HepG2 (cell line): ENCODE data around the gene GNA12.

Source experiments
- FLYWCH1 ChIP-seq: sonication (generic); formaldehyde crosslinking; IDR thresholded peaks from 2 replicates; pipeline ENCODE4 v1.8.1; 2023; ENCODE audit warnings: mild to moderate bottlenecking, missing genetic modification reagents
- GPBP1L1 ChIP-seq: sonication (generic); formaldehyde crosslinking; IDR thresholded peaks from 2 replicates; pipeline ENCODE4 v1.5.0; 2020; ENCODE audit warnings: mild to moderate bottlenecking, missing genetic modification reagents
- MAX ChIP-seq: IDR thresholded peaks from 2 replicates; pipeline ENCODE4 v1.6.1; 2012; ENCODE audit warnings: inconsistent platforms
- NCOA2 ChIP-seq: sonication (generic); formaldehyde crosslinking; IDR thresholded peaks from 2 replicates; pipeline ENCODE4 v1.8.0; 2022; ENCODE audit warnings: inconsistent platforms
- PRDM15 ChIP-seq: sonication (generic); formaldehyde crosslinking; IDR thresholded peaks from 2 replicates; pipeline ENCODE4 v1.4.0; 2020; ENCODE audit warnings: missing genetic modification reagents
- RAD21 ChIP-seq: fragments of 450-650 bp; formaldehyde crosslinking; IDR thresholded peaks from 2 replicates; pipeline ENCODE4 v1.5.0; 2020; ENCODE audit warnings: mild to moderate bottlenecking
- RBM39 ChIP-seq: fragments of 200-400 bp; formaldehyde crosslinking; IDR thresholded peaks from one replicate; pipeline ENCODE4 v1.6.1; 2018; ENCODE audit warnings: antibody characterized with exemption, mild to moderate bottlenecking, low read depth, low read length; ENCODE audit not compliant: poor library complexity, severe bottlenecking
- SP1 ChIP-seq, 2 experiments: fragments of 450-650 bp in 1 of 2; sonication (generic) in 1 of 2; formaldehyde crosslinking in 1 of 2; IDR thresholded peaks; 2 replicates each; pipeline versions ENCODE4 v1.4.0 to v1.6.1; 2016 to 2020; ENCODE audit warnings: missing genetic modification reagents in 1 of 2
- TARDBP ChIP-seq: sonication (generic); formaldehyde crosslinking; IDR thresholded peaks from 2 replicates; pipeline ENCODE4 v1.8.0; 2022; ENCODE audit warnings: mild to moderate bottlenecking, missing genetic modification reagents
- ZNF589 ChIP-seq: sonication (generic); formaldehyde crosslinking; conservative IDR thresholded peaks from 2 replicates; pipeline ENCODE4 v1.8.0; 2022; ENCODE audit warnings: mild to moderate bottlenecking, moderate library complexity, missing genetic modification reagents
- TF ChIP-seq, protein P1 (sequence below): sonication (generic); formaldehyde crosslinking; IDR thresholded peaks from 2 replicates; pipeline ENCODE4 v1.8.1; 2023; ENCODE audit warnings: mild to moderate bottlenecking, inconsistent platforms, moderate library complexity, missing genetic modification reagents, borderline replicate concordance
- TF ChIP-seq, protein P2 (sequence below): sonication (generic); formaldehyde crosslinking; IDR thresholded peaks from 2 replicates; pipeline ENCODE4 v1.5.0; 2020; ENCODE audit warnings: mild to moderate bottlenecking, missing genetic modification reagents, moderate library complexity
- TF ChIP-seq, protein P3 (sequence below): sonication (generic); formaldehyde crosslinking; IDR thresholded peaks from 2 replicates; pipeline ENCODE4 v1.4.0; 2020; ENCODE audit warnings: missing genetic modification reagents, borderline replicate concordance

DNA sequence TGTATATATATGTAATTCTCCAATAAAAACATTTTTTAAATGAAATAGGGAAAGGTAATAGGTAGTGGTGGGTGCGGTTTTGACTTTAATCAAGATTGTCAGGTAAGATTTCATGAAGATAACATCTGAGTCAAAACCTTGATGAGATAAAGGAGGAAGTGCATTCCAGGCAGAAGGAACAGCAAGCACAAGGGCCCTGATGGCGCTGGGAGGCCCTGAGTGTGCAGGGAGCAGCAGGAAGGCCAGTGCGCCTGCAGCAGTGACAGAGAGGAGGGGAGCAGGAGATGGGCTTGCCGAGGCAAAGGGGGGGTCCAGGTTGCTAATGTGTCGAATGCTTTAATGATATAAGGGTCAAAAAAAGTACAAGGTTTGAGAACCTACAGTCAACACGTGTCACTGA, 69.8 kb downstream of the GNA12 start:
- TF ChIP-seq RAD21 (CRISPR knock-in tag) (no peak), RBM39 (no peak), PRDM15 (CRISPR knock-in tag) (no peak), GPBP1L1 (CRISPR knock-in tag) (no peak), MAX (no peak), TARDBP (no peak), NCOA2 (CRISPR knock-in tag) (no peak), FLYWCH1 (CRISPR knock-in tag) (no peak), ZNF589 (CRISPR knock-in tag) (no peak), SP1 (IDR thresholded peaks at IDR 0.05) (no peak), SP1 (CRISPR knock-in tag; IDR thresholded peaks at IDR 0.05) (no peak)
- TF ChIP-seq, protein P1, sequence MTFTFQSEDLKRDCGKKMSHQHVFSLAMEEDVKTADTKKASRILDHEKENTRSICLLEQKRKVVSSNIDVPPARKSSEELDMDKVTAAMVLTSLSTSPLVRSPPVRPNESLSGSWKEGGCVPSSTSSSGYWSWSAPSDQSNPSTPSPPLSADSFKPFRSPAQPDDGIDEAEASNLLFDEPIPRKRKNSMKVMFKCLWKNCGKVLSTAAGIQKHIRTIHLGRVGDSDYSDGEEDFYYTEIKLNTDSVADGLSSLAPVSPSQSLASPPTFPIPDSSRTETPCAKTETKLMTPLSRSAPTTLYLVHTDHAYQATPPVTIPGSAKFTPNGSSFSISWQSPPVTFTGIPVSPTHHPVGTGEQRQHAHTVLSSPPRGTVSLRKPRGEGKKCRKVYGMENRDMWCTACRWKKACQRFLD (CRISPR knock-in tag): no peak
- TF ChIP-seq, protein P2, sequence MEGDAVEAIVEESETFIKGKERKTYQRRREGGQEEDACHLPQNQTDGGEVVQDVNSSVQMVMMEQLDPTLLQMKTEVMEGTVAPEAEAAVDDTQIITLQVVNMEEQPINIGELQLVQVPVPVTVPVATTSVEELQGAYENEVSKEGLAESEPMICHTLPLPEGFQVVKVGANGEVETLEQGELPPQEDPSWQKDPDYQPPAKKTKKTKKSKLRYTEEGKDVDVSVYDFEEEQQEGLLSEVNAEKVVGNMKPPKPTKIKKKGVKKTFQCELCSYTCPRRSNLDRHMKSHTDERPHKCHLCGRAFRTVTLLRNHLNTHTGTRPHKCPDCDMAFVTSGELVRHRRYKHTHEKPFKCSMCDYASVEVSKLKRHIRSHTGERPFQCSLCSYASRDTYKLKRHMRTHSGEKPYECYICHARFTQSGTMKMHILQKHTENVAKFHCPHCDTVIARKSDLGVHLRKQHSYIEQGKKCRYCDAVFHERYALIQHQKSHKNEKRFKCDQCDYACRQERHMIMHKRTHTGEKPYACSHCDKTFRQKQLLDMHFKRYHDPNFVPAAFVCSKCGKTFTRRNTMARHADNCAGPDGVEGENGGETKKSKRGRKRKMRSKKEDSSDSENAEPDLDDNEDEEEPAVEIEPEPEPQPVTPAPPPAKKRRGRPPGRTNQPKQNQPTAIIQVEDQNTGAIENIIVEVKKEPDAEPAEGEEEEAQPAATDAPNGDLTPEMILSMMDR: no peak
- TF ChIP-seq, protein P3, sequence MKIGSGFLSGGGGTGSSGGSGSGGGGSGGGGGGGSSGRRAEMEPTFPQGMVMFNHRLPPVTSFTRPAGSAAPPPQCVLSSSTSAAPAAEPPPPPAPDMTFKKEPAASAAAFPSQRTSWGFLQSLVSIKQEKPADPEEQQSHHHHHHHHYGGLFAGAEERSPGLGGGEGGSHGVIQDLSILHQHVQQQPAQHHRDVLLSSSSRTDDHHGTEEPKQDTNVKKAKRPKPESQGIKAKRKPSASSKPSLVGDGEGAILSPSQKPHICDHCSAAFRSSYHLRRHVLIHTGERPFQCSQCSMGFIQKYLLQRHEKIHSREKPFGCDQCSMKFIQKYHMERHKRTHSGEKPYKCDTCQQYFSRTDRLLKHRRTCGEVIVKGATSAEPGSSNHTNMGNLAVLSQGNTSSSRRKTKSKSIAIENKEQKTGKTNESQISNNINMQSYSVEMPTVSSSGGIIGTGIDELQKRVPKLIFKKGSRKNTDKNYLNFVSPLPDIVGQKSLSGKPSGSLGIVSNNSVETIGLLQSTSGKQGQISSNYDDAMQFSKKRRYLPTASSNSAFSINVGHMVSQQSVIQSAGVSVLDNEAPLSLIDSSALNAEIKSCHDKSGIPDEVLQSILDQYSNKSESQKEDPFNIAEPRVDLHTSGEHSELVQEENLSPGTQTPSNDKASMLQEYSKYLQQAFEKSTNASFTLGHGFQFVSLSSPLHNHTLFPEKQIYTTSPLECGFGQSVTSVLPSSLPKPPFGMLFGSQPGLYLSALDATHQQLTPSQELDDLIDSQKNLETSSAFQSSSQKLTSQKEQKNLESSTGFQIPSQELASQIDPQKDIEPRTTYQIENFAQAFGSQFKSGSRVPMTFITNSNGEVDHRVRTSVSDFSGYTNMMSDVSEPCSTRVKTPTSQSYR (CRISPR knock-in tag): no peak
